ENCODE results near the gene KLHL29. TPM values are rescaled to one million over a fixed set of nuclear protein-coding genes. Genes with fewer than 3 reads are reported as not detected.

KLHL29 gene
- total RNA-seq, 1 experiment from 2014 or later: 16.7 TPM

DNA sequence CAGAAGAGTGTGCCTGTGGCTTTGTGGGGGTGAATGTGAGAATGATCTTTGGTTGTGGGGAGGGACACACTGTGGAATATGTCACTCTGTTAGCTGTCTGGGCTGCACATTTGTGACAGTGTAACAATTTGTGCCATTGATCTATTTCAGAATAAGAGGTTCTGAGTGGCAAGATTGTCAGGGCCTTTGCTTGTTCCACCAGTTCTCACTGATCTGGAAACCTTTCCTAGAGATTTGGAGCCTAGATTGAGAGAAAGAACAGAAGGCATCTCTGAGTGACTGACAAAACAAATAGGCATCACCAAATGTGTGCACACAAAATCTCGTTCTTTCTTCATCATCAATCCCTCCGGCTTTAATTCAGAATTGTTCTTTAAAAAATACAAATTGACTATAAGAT, 153.6 kb downstream of the KLHL29 start:
- POLR2A ChIA-PET: no interaction called here
- no peak for TF ChIP-seq YY1 (IDR thresholded peaks at IDR 0.05; ENCODE audit: extremely low read depth, insufficient replicate concordance, low read depth, low read length)
- no peak for TF ChIP-seq SIN3A (IDR thresholded peaks at IDR 0.05; ENCODE audit: low read depth)
- TF ChIP-seq POLR2A (IDR thresholded peaks at IDR 0.05; ENCODE audit: borderline replicate concordance, extremely low read depth, insufficient read depth, insufficient read length): no peak
- no peak for TF ChIP-seq POLR2AphosphoS5 (IDR thresholded peaks at IDR 0.05; ENCODE audit: low read depth, low read length)
- TF ChIP-seq MAX (IDR thresholded peaks at IDR 0.05): no peak
- TF ChIP-seq SP1 (IDR thresholded peaks at IDR 0.05; ENCODE audit: low read depth): no peak
- TF ChIP-seq, protein P1, sequence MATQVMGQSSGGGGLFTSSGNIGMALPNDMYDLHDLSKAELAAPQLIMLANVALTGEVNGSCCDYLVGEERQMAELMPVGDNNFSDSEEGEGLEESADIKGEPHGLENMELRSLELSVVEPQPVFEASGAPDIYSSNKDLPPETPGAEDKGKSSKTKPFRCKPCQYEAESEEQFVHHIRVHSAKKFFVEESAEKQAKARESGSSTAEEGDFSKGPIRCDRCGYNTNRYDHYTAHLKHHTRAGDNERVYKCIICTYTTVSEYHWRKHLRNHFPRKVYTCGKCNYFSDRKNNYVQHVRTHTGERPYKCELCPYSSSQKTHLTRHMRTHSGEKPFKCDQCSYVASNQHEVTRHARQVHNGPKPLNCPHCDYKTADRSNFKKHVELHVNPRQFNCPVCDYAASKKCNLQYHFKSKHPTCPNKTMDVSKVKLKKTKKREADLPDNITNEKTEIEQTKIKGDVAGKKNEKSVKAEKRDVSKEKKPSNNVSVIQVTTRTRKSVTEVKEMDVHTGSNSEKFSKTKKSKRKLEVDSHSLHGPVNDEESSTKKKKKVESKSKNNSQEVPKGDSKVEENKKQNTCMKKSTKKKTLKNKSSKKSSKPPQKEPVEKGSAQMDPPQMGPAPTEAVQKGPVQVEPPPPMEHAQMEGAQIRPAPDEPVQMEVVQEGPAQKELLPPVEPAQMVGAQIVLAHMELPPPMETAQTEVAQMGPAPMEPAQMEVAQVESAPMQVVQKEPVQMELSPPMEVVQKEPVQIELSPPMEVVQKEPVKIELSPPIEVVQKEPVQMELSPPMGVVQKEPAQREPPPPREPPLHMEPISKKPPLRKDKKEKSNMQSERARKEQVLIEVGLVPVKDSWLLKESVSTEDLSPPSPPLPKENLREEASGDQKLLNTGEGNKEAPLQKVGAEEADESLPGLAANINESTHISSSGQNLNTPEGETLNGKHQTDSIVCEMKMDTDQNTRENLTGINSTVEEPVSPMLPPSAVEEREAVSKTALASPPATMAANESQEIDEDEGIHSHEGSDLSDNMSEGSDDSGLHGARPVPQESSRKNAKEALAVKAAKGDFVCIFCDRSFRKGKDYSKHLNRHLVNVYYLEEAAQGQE (IDR thresholded peaks at IDR 0.05; ENCODE audit: low read depth): no peak
- TF ChIP-seq ATF3 (IDR thresholded peaks at IDR 0.05): no peak
- no peak for TF ChIP-seq EZH2phosphoT487 (IDR thresholded peaks at IDR 0.05; ENCODE audit: borderline replicate concordance)
- TF ChIP-seq RAD21 (IDR thresholded peaks at IDR 0.05; ENCODE audit: low read depth): no peak
- H2AFZ ChIP-seq (ENCODE audit: low read depth, low read length, poor library complexity, severe bottlenecking): no peak overlapping the region
- H3K4me2 ChIP-seq (ENCODE audit: low read length): no peak overlapping the region
- no peak overlapping the region for H3K4me3 ChIP-seq (replicated peaks in 1 of 2; ENCODE audit: low read depth in 1 of 2, low read length in 2 of 2)
- no peaks in the 10 kb centered on the region for H3K9me3 ChIP-seq (ENCODE audit: control insufficient read depth in 1 of 2, insufficient read depth in 1 of 2, low read depth in 1 of 2, low read length in 2 of 2)
- no peaks in the 10 kb centered on the region for H3K36me3 ChIP-seq (ENCODE audit: control insufficient read depth in 1 of 2, insufficient read depth in 2 of 2, low read length in 2 of 2)
- ATAC-seq (no peak), DNase-seq (ENCODE audit: low read depth, low spot score) (no peak)
- RAD21 ChIA-PET (ENCODE audit: low non-redundant PET in 1 of 2, low total read pairs in 2 of 2, uncharacterized antibody in 2 of 2, unreplicated experiment in 2 of 2): no interaction called here
- no peaks in the 10 kb centered on the region for H3K79me2 ChIP-seq (ENCODE audit: insufficient read depth, low read length)
- no peaks in the 10 kb centered on the region for H4K20me1 ChIP-seq (ENCODE audit: insufficient read depth)
- no peaks in the 10 kb centered on the region for H3K27me3 ChIP-seq (ENCODE audit: insufficient read depth, low read length)
- no peak overlapping the region for H3K27ac ChIP-seq (ENCODE audit: low read depth, low read length)
- no peaks in the 10 kb centered on the region for H3K9me2 ChIP-seq (ENCODE audit: insufficient read depth)
- no TSS peak for BruUV-seq (replicated peaks)
- no peaks in the 10 kb centered on the region; a peak in 1 of 4 replicates for H3K4me1 ChIP-seq (ENCODE audit: control insufficient read depth in 1 of 2, insufficient read depth in 2 of 2, low read length in 2 of 2)
- intact Hi-C loops (cut with micrococcal nuclease): no loop called here
- CTCF ChIA-PET: no interaction called here
- no peak overlapping the region for H3K9ac ChIP-seq (ENCODE audit: low read length)
